ENCODE data around the gene SDCCAG8. TPM values are rescaled to one million over a fixed set of nuclear protein-coding genes. Genes with fewer than 3 reads are reported as not detected.

SDCCAG8 gene
- polyA plus RNA-seq, 3 donors, result 33.2 to 34.4 (median 33.4) TPM

GRCh38 chr1:243233908-243234307 is 21.9 kb upstream of the SDCCAG8 start:
- WGBS (ENCODE audit: insufficient coverage), result no CpG with 5 or more reads among the region's 2 CpGs
- H4K20me1 ChIP-seq (ENCODE audit: insufficient read depth, low read length), result peaks cover 58% of the 10 kb centered on the region
- H3K27ac Mint-ChIP-seq, result no peak overlapping the region
- H3K4me3 ChIP-seq (replicated peaks in 1 of 3; ENCODE audit: low read depth in 2 of 3, low read length in 3 of 3), result no peak overlapping the region
- no peak overlapping the region for H3K4me3 Mint-ChIP-seq
- H3K36me3 Mint-ChIP-seq, result peaks cover 44 to 60% of the 10 kb centered on the region in 2 donors
- peaks cover 11 to 64% of the 10 kb centered on the region in 2 donors for H3K36me3 ChIP-seq (replicated peaks in 1 of 2; ENCODE audit: control insufficient read depth in 1 of 2, insufficient read depth in 2 of 2, low read length in 2 of 2)
- no peak overlapping the region for H2AFZ ChIP-seq (ENCODE audit: insufficient read depth, low read depth, low read length, poor library complexity, severe bottlenecking)
- H3K4me1 Mint-ChIP-seq, result peaks cover 3% of the 10 kb centered on the region
- H3K27me3 ChIP-seq (ENCODE audit: control insufficient read depth in 2 of 2, insufficient read depth in 2 of 2, low read length in 2 of 2), result no peaks in the 10 kb centered on the region
- peaks cover 16 to 36% of the 10 kb centered on the region in 2 donors for H3K9me3 ChIP-seq (replicated peaks in 1 of 2; ENCODE audit: control insufficient read depth in 1 of 2, insufficient read depth in 1 of 2, low read length in 2 of 2)
- H3K4me1 ChIP-seq (ENCODE audit: control insufficient read depth in 1 of 2, insufficient read depth in 2 of 2, low read length in 2 of 2), result no peaks in the 10 kb centered on the region
- peaks cover 0 to 2% (median 0%) of the 10 kb centered on the region in 3 donors for H3K27me3 Mint-ChIP-seq (ENCODE audit: low read depth in 3 of 3)
- no peak for TF ChIP-seq CTCF (IDR thresholded peaks at IDR 0.05)
- H3K27ac ChIP-seq (ENCODE audit: low read depth in 1 of 2, low read length in 2 of 2), result no peak overlapping the region
- H3K9ac ChIP-seq (ENCODE audit: insufficient read depth, low read length, poor library complexity, severe bottlenecking), result no peak overlapping the region
- DNase-seq, result no peak
- intact Hi-C loops (cut with micrococcal nuclease), result no loop called here
- peaks cover 20 to 37% (median 35%) of the 10 kb centered on the region in 7 donors for H3K9me3 Mint-ChIP-seq
- no peak overlapping the region for H3K4me2 ChIP-seq (replicated peaks; ENCODE audit: extremely low read depth, low read length, poor library complexity, severe bottlenecking)
- peaks cover 100% of the 10 kb centered on the region for H3K79me2 ChIP-seq (ENCODE audit: insufficient read depth, low read length)

- H3K4me2 ChIP-seq (replicated peaks; ENCODE audit: extremely low read depth, low read length, poor library complexity, severe bottlenecking), result no peak overlapping the region
- TF ChIP-seq CTCF (IDR thresholded peaks at IDR 0.05), result no peak
- Mint-ChIP-seq H3K36me3 (peaks cover 40 to 52% of the 10 kb centered on the region in 2 donors), H3K27ac (no peak overlapping the region), H3K4me3 (no peak overlapping the region), H3K4me1 (peaks cover 9% of the 10 kb centered on the region), H3K27me3 (ENCODE audit: low read depth in 3 of 3) (peaks cover 0 to 2% (median 0%) of the 10 kb centered on the region in 3 donors), H3K9me3 (peaks cover 17 to 29% (median 26%) of the 10 kb centered on the region in 7 donors)
- no peak overlapping the region for H2AFZ ChIP-seq (ENCODE audit: insufficient read depth, low read depth, low read length, poor library complexity, severe bottlenecking)
- H3K36me3 ChIP-seq (replicated peaks in 1 of 2; ENCODE audit: control insufficient read depth in 1 of 2, insufficient read depth in 2 of 2, low read length in 2 of 2), result peaks cover 8 to 58% of the 10 kb centered on the region in 2 donors
- H3K4me1 ChIP-seq (ENCODE audit: control insufficient read depth in 1 of 2, insufficient read depth in 2 of 2, low read length in 2 of 2), result no peaks in the 10 kb centered on the region
- intact Hi-C loops (cut with micrococcal nuclease), result no loop called here
- H3K27ac ChIP-seq (ENCODE audit: low read depth in 1 of 2, low read length in 2 of 2), result no peak overlapping the region
- peaks cover 100% of the 10 kb centered on the region for H3K79me2 ChIP-seq (ENCODE audit: insufficient read depth, low read length)
- no peak for DNase-seq
- H3K9me3 ChIP-seq (replicated peaks in 1 of 2; ENCODE audit: control insufficient read depth in 1 of 2, insufficient read depth in 1 of 2, low read length in 2 of 2), result peaks cover 6 to 27% of the 10 kb centered on the region in 2 donors
- H3K27me3 ChIP-seq (ENCODE audit: control insufficient read depth in 2 of 2, insufficient read depth in 2 of 2, low read length in 2 of 2), result no peaks in the 10 kb centered on the region
- peaks cover 56% of the 10 kb centered on the region for H4K20me1 ChIP-seq (ENCODE audit: insufficient read depth, low read length)
- H3K4me3 ChIP-seq (replicated peaks in 1 of 3; ENCODE audit: low read depth in 2 of 3, low read length in 3 of 3), result no peak overlapping the region
- no peak overlapping the region for H3K9ac ChIP-seq (ENCODE audit: insufficient read depth, low read length, poor library complexity, severe bottlenecking)
- no CpG with 5 or more reads among the region's 4 CpGs for WGBS (ENCODE audit: insufficient coverage)
These were observed 20.7 kb upstream of the SDCCAG8 start for GRCh38 chr1:243234978-243235647.

Data from CD14-positive monocyte (primary cell).